Suprapubic skin (tissue), 4 donors: Measurements from ENCODE around the gene NDUFS8. TPM values are rescaled to one million over a fixed set of nuclear protein-coding genes. Genes with fewer than 3 reads are reported as not detected.

Experiments used
- DNase-seq, 2 donors: peaks; one replicate each; pipeline ENCODE4 v3.0.0-alpha.2; 2019; ENCODE audit warnings: low spot score in 2 of 2
- H3K27ac ChIP-seq: fragments of 200-600 bp; sonication (generic); one replicate; pipeline ENCODE4 v1.5.1; 2019
- H3K27me3 ChIP-seq: fragments of 200-600 bp; sonication (generic); one replicate; pipeline ENCODE4 v1.5.1; 2019
- H3K36me3 ChIP-seq: fragments of 200-600 bp; sonication (generic); one replicate; pipeline ENCODE4 v1.5.1; 2019
- H3K4me1 ChIP-seq: fragments of 200-600 bp; sonication (generic); one replicate; pipeline ENCODE4 v1.5.1; 2019
- H3K4me3 ChIP-seq: fragments of 200-600 bp; sonication (generic); one replicate; pipeline ENCODE4 v1.5.1; 2019; ENCODE audit warnings: mild to moderate bottlenecking
- H3K9me3 ChIP-seq: fragments of 200-600 bp; sonication (generic); one replicate; pipeline ENCODE4 v1.5.1; 2019
- EP300 ChIP-seq: sonication (generic); formaldehyde crosslinking; IDR thresholded peaks from one replicate; pipeline ENCODE4 v1.6.1; 2017; ENCODE audit warnings: antibody characterized with exemption
- POLR2A ChIP-seq, 2 donors: fragments of 450-650 bp; IDR thresholded peaks; one replicate each; pipeline ENCODE4 v1.6.1; 2017; ENCODE audit warnings: antibody characterized with exemption in 2 of 2, mild to moderate bottlenecking in 2 of 2, moderate library complexity in 2 of 2
- POLR2AphosphoS5 ChIP-seq, 3 donors: sonication (generic); formaldehyde crosslinking; IDR thresholded peaks; one replicate each; pipeline ENCODE4 v1.6.1; 2017; ENCODE audit warnings: antibody characterized with exemption in 3 of 3
- WGBS: methylation state at CpG from one replicate; pipeline ENCODE4 v1.1.5; 2018; 5-methylcytosine and 5-hydroxymethylcytosine counted together
- total RNA-seq, 4 donors: library from RNA; depleted of rRNA; stranded (reverse); fragments of >200 nt; gene quantifications; one replicate each; pipeline ENCODE4 v1.1.0, GENCODE V29; 2016
- TF ChIP-seq, protein P1 (sequence below), 2 donors: fragments of 200-600 bp in 1 of 2; fragments of 450-650 bp in 1 of 2; sonication (generic) in 1 of 2; IDR thresholded peaks; one replicate each; pipeline ENCODE4 v1.5.1; 2016 to 2019; ENCODE audit warnings: antibody characterized with exemption in 2 of 2, mild to moderate bottlenecking in 1 of 2, moderate library complexity in 1 of 2

Gene NDUFS8
- total RNA-seq, 4 donors from 2014 or later: 90.8 to 155 (median 148) TPM

- TF ChIP-seq POLR2A (IDR thresholded peaks at IDR 0.05) (no peak), EP300 (no peak), POLR2AphosphoS5 (IDR thresholded peaks at IDR 0.05) (no peak)
- TF ChIP-seq, protein P1, sequence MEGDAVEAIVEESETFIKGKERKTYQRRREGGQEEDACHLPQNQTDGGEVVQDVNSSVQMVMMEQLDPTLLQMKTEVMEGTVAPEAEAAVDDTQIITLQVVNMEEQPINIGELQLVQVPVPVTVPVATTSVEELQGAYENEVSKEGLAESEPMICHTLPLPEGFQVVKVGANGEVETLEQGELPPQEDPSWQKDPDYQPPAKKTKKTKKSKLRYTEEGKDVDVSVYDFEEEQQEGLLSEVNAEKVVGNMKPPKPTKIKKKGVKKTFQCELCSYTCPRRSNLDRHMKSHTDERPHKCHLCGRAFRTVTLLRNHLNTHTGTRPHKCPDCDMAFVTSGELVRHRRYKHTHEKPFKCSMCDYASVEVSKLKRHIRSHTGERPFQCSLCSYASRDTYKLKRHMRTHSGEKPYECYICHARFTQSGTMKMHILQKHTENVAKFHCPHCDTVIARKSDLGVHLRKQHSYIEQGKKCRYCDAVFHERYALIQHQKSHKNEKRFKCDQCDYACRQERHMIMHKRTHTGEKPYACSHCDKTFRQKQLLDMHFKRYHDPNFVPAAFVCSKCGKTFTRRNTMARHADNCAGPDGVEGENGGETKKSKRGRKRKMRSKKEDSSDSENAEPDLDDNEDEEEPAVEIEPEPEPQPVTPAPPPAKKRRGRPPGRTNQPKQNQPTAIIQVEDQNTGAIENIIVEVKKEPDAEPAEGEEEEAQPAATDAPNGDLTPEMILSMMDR (IDR thresholded peaks at IDR 0.05): no peak
- peaks cover 12% of the 10 kb centered on the region for H3K4me1 ChIP-seq
- H3K27ac ChIP-seq: no peak overlapping the region
- H3K36me3 ChIP-seq: peaks cover 82% of the 10 kb centered on the region
- no peak overlapping the region for H3K4me3 ChIP-seq
- no peaks in the 10 kb centered on the region for H3K9me3 ChIP-seq
- WGBS: 82% methylated on average over 31 of the region's 37 CpGs
- no peaks in the 10 kb centered on the region for H3K27me3 ChIP-seq
- peak in 1 of 2 donors; percentile 57 for DNase-seq
Measured at GRCh38 chr11:68047437-68048290, 17.2 kb downstream of the NDUFS8 start.

- Histone ChIP-seq H3K27me3 (no peaks in the 10 kb centered on the region), H3K27ac (no peak overlapping the region), H3K4me1 (peaks cover 2% of the 10 kb centered on the region), H3K9me3 (no peaks in the 10 kb centered on the region), H3K36me3 (peaks cover 77% of the 10 kb centered on the region), H3K4me3 (no peak overlapping the region)
- DNase-seq: peak in 1 of 2 donors; percentile 59
- 89% methylated on average over 25 of the region's 35 CpGs for WGBS
- TF ChIP-seq, protein P1 (IDR thresholded peaks at IDR 0.05): no peak
- TF ChIP-seq EP300 (no peak), POLR2A (IDR thresholded peaks at IDR 0.05) (no peak), POLR2AphosphoS5 (IDR thresholded peaks at IDR 0.05) (no peak)
Measured at GRCh38 chr11:68048681-68049508, 18.4 kb downstream of the NDUFS8 start.

GRCh38 chr11:68049509-68050370 is 19.3 kb downstream of the NDUFS8 start:
- no peaks in the 10 kb centered on the region for H3K9me3 ChIP-seq
- H3K4me1 ChIP-seq: no peaks in the 10 kb centered on the region
- H3K4me3 ChIP-seq: no peak overlapping the region
- H3K27me3 ChIP-seq: no peaks in the 10 kb centered on the region
- peak in 1 of 2 donors; percentile 63 for DNase-seq
- H3K27ac ChIP-seq: no peak overlapping the region
- peaks cover 69% of the 10 kb centered on the region for H3K36me3 ChIP-seq
- WGBS: 100% methylated on average over 11 of the region's 40 CpGs
- TF ChIP-seq POLR2A (IDR thresholded peaks at IDR 0.05) (no peak), POLR2AphosphoS5 (IDR thresholded peaks at IDR 0.05) (no peak), EP300 (no peak)
- TF ChIP-seq, protein P1 (IDR thresholded peaks at IDR 0.05): no peak

DNA sequence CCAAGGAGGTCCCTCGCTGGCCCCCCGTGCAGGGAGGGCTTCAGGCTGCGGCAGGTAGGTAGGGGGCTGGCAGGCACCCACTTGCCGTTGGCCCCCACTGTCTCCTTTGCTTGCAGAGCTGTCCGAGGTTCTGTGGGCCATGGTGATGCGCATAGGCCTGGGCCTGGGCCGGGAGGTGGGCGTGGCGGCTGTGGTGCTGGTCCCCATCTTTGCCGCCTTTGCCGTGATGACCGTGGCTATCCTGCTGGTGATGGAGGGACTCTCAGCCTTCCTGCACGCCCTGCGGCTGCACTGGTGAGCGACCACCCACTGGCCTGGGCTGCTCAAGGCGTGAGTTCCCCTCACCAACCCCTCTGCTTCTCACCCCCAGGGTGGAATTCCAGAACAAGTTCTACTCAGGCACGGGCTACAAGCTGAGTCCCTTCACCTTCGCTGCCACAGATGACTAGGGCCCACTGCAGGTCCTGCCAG is 19.9 kb downstream of the NDUFS8 start:
- H3K27ac ChIP-seq: no peak overlapping the region
- H3K36me3 ChIP-seq: peaks cover 62% of the 10 kb centered on the region
- H3K4me3 ChIP-seq: no peak overlapping the region
- 100% methylated on average over 3 of the region's 18 CpGs for WGBS
- no peaks in the 10 kb centered on the region for H3K27me3 ChIP-seq
- no peaks in the 10 kb centered on the region for H3K4me1 ChIP-seq
- TF ChIP-seq POLR2AphosphoS5 (IDR thresholded peaks at IDR 0.05): no peak
- TF ChIP-seq EP300: no peak
- TF ChIP-seq, protein P1 (IDR thresholded peaks at IDR 0.05): no peak
- no peak for TF ChIP-seq POLR2A (IDR thresholded peaks at IDR 0.05)
- DNase-seq: peak in 1 of 2 donors; percentile 60
- no peaks in the 10 kb centered on the region for H3K9me3 ChIP-seq
